GM13977 (cell line): ENCODE data around the gene ADAP1.

Experiments used
- DNase-seq: peaks from one replicate; pipeline ENCODE4 v3.0.0; 2012; ENCODE audit warnings: low spot score
- in situ Hi-C: fragments of 300-500 bp; cut with MboI; formaldehyde crosslinking; loops from one replicate; pipeline ENCODE4 v1.12.0; 2022; ENCODE audit warnings: low sequenced_read_pairs, low pct_unique_long_range_greater_than_20kb, mixed read lengths, inconsistent platforms; ENCODE audit not compliant: unreplicated experiment
- TF ChIP-seq, protein P1 (sequence below): IDR thresholded peaks from 2 replicates; pipeline ENCODE4 v1.5.1; 2012; ENCODE audit warnings: mild to moderate bottlenecking, control low read depth; ENCODE audit not compliant: insufficient read depth; ENCODE audit errors: extremely low read depth, missing control alignments

ADAP1 gene

DNA sequence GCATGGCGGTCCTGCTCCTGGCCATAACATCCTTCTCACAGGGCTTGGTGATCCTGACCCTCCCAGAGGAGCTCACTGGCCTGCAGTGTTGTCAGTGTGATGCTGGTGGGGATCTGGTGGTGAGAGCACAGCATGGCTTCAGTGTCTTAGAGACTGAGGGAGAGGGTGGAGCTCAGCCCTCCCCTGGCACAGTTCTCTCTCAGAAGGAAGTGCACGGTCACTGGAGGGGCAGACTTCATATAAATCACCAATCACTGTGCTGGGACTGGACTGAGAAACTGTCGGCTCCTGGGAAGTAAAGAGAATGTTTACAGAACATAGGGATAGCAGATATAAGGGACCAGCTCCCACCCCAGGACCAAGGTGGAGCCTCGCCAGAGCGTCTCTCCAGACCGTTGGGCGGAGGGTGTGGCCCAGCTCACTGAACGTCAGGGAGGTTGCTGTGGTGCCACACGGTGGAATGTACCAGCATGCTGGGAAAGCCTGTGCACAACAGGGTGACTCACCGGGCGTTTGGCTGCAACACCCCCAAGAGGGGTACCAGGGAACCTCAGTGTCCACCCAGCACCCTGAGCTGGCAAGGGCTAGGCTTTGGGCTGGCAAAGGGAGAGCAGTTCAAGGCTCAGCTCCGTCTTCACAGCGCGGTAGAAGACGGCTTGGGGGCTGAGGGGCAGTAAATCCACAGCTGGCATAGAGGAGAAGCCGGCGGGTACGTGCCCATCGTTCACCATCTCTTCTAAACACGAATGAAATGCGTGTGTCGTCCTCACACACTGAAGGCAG, 86.9 kb downstream of the ADAP1 start:
- DNase-seq = no peak
- TF ChIP-seq, protein P1, sequence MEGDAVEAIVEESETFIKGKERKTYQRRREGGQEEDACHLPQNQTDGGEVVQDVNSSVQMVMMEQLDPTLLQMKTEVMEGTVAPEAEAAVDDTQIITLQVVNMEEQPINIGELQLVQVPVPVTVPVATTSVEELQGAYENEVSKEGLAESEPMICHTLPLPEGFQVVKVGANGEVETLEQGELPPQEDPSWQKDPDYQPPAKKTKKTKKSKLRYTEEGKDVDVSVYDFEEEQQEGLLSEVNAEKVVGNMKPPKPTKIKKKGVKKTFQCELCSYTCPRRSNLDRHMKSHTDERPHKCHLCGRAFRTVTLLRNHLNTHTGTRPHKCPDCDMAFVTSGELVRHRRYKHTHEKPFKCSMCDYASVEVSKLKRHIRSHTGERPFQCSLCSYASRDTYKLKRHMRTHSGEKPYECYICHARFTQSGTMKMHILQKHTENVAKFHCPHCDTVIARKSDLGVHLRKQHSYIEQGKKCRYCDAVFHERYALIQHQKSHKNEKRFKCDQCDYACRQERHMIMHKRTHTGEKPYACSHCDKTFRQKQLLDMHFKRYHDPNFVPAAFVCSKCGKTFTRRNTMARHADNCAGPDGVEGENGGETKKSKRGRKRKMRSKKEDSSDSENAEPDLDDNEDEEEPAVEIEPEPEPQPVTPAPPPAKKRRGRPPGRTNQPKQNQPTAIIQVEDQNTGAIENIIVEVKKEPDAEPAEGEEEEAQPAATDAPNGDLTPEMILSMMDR = no peak
- in situ Hi-C loops = loop anchor here (10.0 kb wide), 1 partner anchor 83 kb away; no protein-coding TSS in a partner anchor

DNA sequence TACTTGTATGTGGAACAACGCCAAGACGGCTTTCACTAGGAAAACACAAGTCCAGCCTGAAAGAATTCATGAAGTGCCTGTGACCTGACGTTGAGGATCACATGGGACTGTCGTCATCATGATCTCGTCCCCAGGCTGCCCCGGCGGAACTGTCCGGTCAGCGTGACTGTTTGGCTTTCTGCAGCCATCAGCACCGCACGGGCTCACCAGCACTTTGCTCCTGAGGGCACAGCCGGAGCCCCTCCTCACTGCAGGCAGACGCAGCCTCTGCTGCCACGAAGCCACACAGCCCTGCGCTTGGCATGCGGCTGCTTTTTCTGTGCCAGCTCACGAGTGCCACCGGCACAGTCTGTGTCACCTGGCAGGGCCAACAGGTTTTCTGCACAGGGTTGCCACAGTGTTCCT, 87.5 kb downstream of the ADAP1 start:
- in situ Hi-C loops = loop anchor here (10.0 kb wide), 1 partner anchor 82 kb away; no protein-coding TSS in a partner anchor

DNA sequence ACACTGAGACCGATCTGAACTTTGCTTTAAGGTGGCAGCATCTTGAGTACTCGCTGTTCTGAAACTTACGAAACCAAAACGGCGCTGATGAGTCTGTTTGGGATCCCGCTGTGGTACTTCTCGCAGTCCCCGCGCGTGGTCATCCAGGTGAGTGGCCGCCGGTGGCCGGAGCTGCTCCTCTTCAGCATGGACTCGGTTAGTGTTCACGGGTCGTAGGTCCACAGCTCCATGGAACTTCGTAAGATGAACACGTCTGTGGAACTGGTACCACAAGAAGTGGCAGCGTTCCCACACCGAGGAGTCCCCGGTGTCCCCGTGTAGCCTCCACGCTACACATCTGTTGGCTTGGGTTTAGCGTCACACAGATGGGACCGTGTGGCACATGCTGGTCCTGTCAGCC, 88.6 kb downstream of the ADAP1 start:
- TF ChIP-seq, protein P1 = no peak
- no peak for DNase-seq
- in situ Hi-C loops = loop anchor here (10.0 kb wide), 1 partner anchor 81 kb away; no protein-coding TSS in a partner anchor

More for the DNA sequence above, 87.5 kb downstream of the ADAP1 start:
- no peak for DNase-seq
- TF ChIP-seq, protein P1 = no peak

DNA sequence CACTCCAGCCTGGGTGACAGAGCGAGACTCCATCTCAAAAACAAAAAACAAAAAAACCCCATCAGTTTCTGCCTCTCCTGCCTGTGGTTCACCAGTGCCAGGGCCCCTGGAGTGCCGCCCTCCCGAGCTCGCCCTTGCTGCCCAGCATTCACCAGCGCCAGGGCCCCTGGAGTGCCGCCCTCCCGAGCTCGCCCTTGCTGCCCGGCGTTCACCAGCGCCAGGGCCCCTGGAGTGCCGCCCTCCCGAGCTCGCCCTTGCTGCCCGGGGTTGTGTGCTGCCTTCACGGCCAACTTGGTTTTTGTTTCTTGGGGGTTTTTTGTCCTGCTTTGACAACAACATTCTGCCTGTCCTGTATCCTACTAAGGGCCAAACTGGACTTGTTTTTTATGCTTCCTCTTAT, 91.4 kb downstream of the ADAP1 start:
- TF ChIP-seq, protein P1 = no peak
- in situ Hi-C loops = loop anchor here (10.0 kb wide), 1 partner anchor 78 kb away; no protein-coding TSS in a partner anchor

DNA sequence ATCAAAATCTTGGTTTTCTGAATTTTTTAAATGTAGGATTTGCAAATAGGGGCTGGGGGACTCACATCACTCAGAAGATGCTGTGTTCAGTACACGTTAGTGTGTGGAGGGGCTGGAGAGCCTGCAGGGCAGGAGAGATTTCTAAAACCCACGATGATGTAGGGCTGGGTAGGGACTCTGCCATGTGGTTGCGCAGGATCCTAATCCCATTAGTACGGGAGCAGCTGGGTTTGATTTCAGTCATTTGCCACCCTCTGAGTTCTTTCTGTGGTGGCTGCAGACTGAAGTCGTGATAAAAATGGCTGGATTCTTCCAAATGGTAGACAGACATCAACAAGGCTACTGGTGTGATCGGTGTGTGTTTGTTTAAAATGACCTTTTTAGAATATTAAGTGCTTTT, 92.3 kb downstream of the ADAP1 start:
- no peak for DNase-seq
- TF ChIP-seq, protein P1 = no peak
- in situ Hi-C loops = loop anchor here (10.0 kb wide), 1 partner anchor 77 kb away; no protein-coding TSS in a partner anchor

More for the DNA sequence above, 91.4 kb downstream of the ADAP1 start:
- no peak for DNase-seq

DNA sequence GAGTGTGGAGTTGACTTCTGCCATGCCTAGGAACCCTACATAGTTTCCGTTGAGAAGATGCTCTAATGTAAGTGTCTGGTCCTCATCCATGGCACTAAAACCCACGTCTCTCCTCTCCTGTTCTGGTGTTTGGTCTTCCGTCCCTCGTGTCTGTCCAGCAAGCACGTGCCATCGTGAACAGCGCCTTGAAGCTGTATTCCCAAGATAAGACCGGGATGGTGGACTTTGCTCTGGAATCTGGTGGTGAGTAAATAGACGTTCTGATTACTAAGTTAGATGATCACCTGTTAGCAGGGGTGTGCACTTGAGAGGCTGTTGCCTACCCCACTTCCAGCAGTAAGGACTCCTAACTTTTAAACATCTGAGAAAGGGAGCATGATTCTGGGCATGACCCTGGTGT, 93.3 kb downstream of the ADAP1 start:
- TF ChIP-seq, protein P1 = no peak
- in situ Hi-C loops = loop anchor here (10.0 kb wide), 1 partner anchor 76 kb away; no protein-coding TSS in a partner anchor
- DNase-seq = no peak
